ENCODE results near the gene NIN.

Gene NIN

GRCh38 chr14:50759800-50760543, 71.0 kb downstream of the NIN start:
- DNase-seq, result no peak

- DNase-seq, result no peak
These were observed 72.0 kb downstream of the NIN start for GRCh38 chr14:50758945-50759344.

- no peak for DNase-seq
These were observed 72.7 kb downstream of the NIN start for GRCh38 chr14:50758305-50758704.

- no peak for DNase-seq
These were observed 73.3 kb downstream of the NIN start for GRCh38 chr14:50757702-50758101.

- no peak for DNase-seq
These were observed 74.7 kb downstream of the NIN start for GRCh38 chr14:50756300-50756699.

- DNase-seq, result no peak
These were observed 80.6 kb downstream of the NIN start for GRCh38 chr14:50750323-50750722.

GRCh38 chr14:50745401-50746058, 85.4 kb downstream of the NIN start:
- no peak for DNase-seq

GRCh38 chr14:50744231-50744630, 86.7 kb downstream of the NIN start:
- DNase-seq, result no peak

GRCh38 chr14:50741567-50741966, 89.4 kb downstream of the NIN start:
- DNase-seq, result no peak

- DNase-seq, result no peak
These were observed 90.1 kb downstream of the NIN start for GRCh38 chr14:50740856-50741255.

- no peak for DNase-seq
These were observed 91.8 kb downstream of the NIN start for GRCh38 chr14:50739186-50739585.

GRCh38 chr14:50736932-50737419, 94.0 kb downstream of the NIN start:
- no peak for DNase-seq

- no peak for DNase-seq
These were observed 95.8 kb downstream of the NIN start for GRCh38 chr14:50734950-50735695.

GRCh38 chr14:50733494-50733893, 97.5 kb downstream of the NIN start:
- DNase-seq, result no peak

- no peak for DNase-seq
These were observed 102.1 kb downstream of the NIN start for GRCh38 chr14:50728836-50729235.

- no peak for DNase-seq
These were observed 104.4 kb downstream of the NIN start for GRCh38 chr14:50726372-50727107.

- no peak for DNase-seq
These were observed 105.2 kb downstream of the NIN start for GRCh38 chr14:50725761-50726160.

- no peak for DNase-seq
These were observed 110.8 kb downstream of the NIN start for GRCh38 chr14:50719911-50720759.

GRCh38 chr14:50718949-50719348, 112.0 kb downstream of the NIN start:
- DNase-seq, result no peak

GRCh38 chr14:50717811-50718210, 113.2 kb downstream of the NIN start:
- DNase-seq, result no peak

GRCh38 chr14:50714450-50715073, 116.4 kb downstream of the NIN start:
- DNase-seq, result no peak

- DNase-seq, result no peak
These were observed 119.9 kb downstream of the NIN start for GRCh38 chr14:50711043-50711442.

Measured in NCI-H1105 (cell line).